T-cell (primary cell): ENCODE results near the gene ZDHHC8. TPM values are rescaled to one million over a fixed set of nuclear protein-coding genes. Genes with fewer than 3 reads are reported as not detected.
A peak's percentile ranks its signal among the peaks of the same experiment; 100 is the strongest.

Experiments used
- ATAC-seq, 4 experiments: fragments of 200-7000 bp in 3 of 4; fragments of 150-1000 bp in 1 of 4; cut with Tn5 transposase; replicated peaks in 1 of 4; 1 replicate in 3 of 4; 2 replicates in 1 of 4; pipeline ENCODE4 v1.10.0; 2021; ENCODE audit warnings: moderate library complexity in 3 of 4, mild to moderate bottlenecking in 2 of 4, moderate number of reproducible peaks in 1 of 4
- CTCF ChIA-PET, 2 donors: fragments of 300-600 bp; sonication (Branson Sonifier 250); formaldehyde crosslinking; loops; one replicate each; lab custom pipeline; 2022; ENCODE audit warnings: antibody characterized with exemption in 2 of 2; lab: Charles Lee
- POLR2A ChIA-PET, 2 donors: fragments of 300-600 bp; sonication (Branson Sonifier 250); formaldehyde crosslinking; loops; one replicate each; lab custom pipeline; 2022; ENCODE audit warnings: antibody characterized with exemption in 2 of 2; lab: Charles Lee
- DNase-seq, 35 experiments: peaks; one replicate each; pipeline versions ENCODE4 v3.0.0 to v3.0.0-alpha.2; 2013 to 2023
- H3K27ac ChIP-seq: one replicate; pipeline ENCODE4 v1.5.1; 2013; ENCODE audit warnings: low read length
- H3K27me3 ChIP-seq, 2 experiments: replicated peaks in 1 of 2; 1 replicate in 1 of 2; 2 replicates in 1 of 2; pipeline versions ENCODE4 v1.6.1 to v1.7.0; 2013; ENCODE audit warnings: low read length in 1 of 2, mixed read lengths in 1 of 2; ENCODE audit not compliant: control insufficient read depth in 2 of 2, insufficient read depth in 2 of 2; ENCODE audit errors: extremely low read depth in 1 of 2
- H3K36me3 ChIP-seq, 2 donors: 1 replicate in 1 of 2; 2 replicates in 1 of 2; pipeline versions ENCODE4 v1.6.1 to v1.7.0; 2013; ENCODE audit warnings: low read length in 1 of 2; ENCODE audit not compliant: control insufficient read depth in 2 of 2, insufficient read depth in 1 of 2; ENCODE audit errors: extremely low read depth in 1 of 2
- H3K4me1 ChIP-seq, 2 experiments: 1 replicate in 1 of 2; 2 replicates in 1 of 2; pipeline versions ENCODE4 v1.6.1 to v1.7.0; 2013; ENCODE audit warnings: low read length in 2 of 2, mixed read lengths in 1 of 2; ENCODE audit not compliant: insufficient read depth in 2 of 2, control insufficient read depth in 1 of 2; ENCODE audit errors: extremely low read depth in 1 of 2
- H3K4me3 ChIP-seq, 2 donors: 1 replicate in 1 of 2; 2 replicates in 1 of 2; pipeline versions ENCODE4 v1.5.1 to v1.7.0; 2013; ENCODE audit warnings: mild to moderate bottlenecking in 2 of 2, low read length in 1 of 2, moderate library complexity in 1 of 2; ENCODE audit not compliant: control insufficient read depth in 1 of 2; ENCODE audit errors: extremely low read depth in 1 of 2
- H3K9me3 ChIP-seq: 2 replicates; pipeline ENCODE4 v1.7.0; 2013
- H3K27ac Mint-ChIP-seq, 2 donors: one replicate each; pipeline ENCODE4 v1.8.0; 2020 to 2021; ENCODE audit warnings: mild to moderate bottlenecking in 2 of 2, mixed read lengths in 2 of 2
- H3K27me3 Mint-ChIP-seq, 2 donors: one replicate each; pipeline ENCODE4 v1.8.0; 2021 to 2022; ENCODE audit warnings: mixed read lengths in 2 of 2
- H3K36me3 Mint-ChIP-seq: one replicate; pipeline ENCODE4 v1.8.0; 2021; ENCODE audit warnings: mixed read lengths
- H3K4me1 Mint-ChIP-seq, 3 donors: one replicate each; pipeline ENCODE4 v1.8.0; 2020 to 2022; ENCODE audit warnings: mixed read lengths in 3 of 3, mild to moderate bottlenecking in 1 of 3
- H3K4me3 Mint-ChIP-seq, 3 donors: one replicate each; pipeline ENCODE4 v1.8.0; 2020 to 2022; ENCODE audit warnings: mild to moderate bottlenecking in 3 of 3, mixed read lengths in 3 of 3, moderate library complexity in 3 of 3
- H3K9me3 Mint-ChIP-seq, 3 donors: one replicate each; pipeline ENCODE4 v1.8.0; 2020 to 2022; ENCODE audit warnings: mixed read lengths in 3 of 3
- WGBS: methylation state at CpG from one replicate; pipeline ENCODE4 v1.1.5; 2013; ENCODE audit warnings: missing lambda C conversion rate; ENCODE audit not compliant: insufficient coverage; 5-methylcytosine and 5-hydroxymethylcytosine counted together
- total RNA-seq, 35 experiments: library from RNA in 6 of 35; stranded (reverse) in 6 of 35; fragments of 120-200 nt in 1 of 35; gene quantifications; one replicate each; pipeline versions ENCODE4 v1.2.1 to v1.2.4 and lab custom pipeline; 2013 to 2026

The ZDHHC8 gene
- total RNA-seq, 5 donors from 2014 or later (not counting 1 experiment from before 2014, with no cell fraction given): 68.4 to 102 (median 92.1) TPM

- Histone ChIP-seq H3K4me1 (peaks cover 17 to 86% of the 10 kb centered on the region in 2 experiments), H3K27me3 (no peaks in the 10 kb centered on the region), H3K36me3 (peaks cover 2 to 64% of the 10 kb centered on the region in 2 donors), H3K9me3 (no peaks in the 10 kb centered on the region), H3K27ac (peak within 1 kb of the TSS; percentile 73), H3K4me3 (peak within 1 kb of the TSS; percentile 79 to 86)
- DNase-seq (peak; percentile 90 to 99 (median 94)), ATAC-seq (peak; percentile 82 to 87 (median 84))
- Mint-ChIP-seq H3K9me3 (no peaks in the 10 kb centered on the region), H3K27ac (peak within 1 kb of the TSS; percentile 89 to 92), H3K4me3 (peak within 1 kb of the TSS; percentile 77 to 89 (median 85)), H3K27me3 (no peaks in the 10 kb centered on the region), H3K4me1 (peaks cover 24 to 52% (median 40%) of the 10 kb centered on the region in 3 donors), H3K36me3 (peaks cover 12% of the 10 kb centered on the region)
- WGBS: under 1% methylated on average over 82 of the region's 88 CpGs
- CTCF ChIA-PET: interaction anchor here in 1 of 2 donors (0.6 to 1.4 kb wide), 2 partner anchors 12 to 36 kb away, joined by 5 read pairs; no protein-coding TSS in a partner anchor
- POLR2A ChIA-PET: interaction anchor here in 1 of 2 donors (0.7 kb wide), 2 partner anchors 21 to 276 kb away, joined by 8 to 10 read pairs; no protein-coding TSS in a partner anchor
These were observed 14.5 kb upstream of the ZDHHC8 start, which contains the start of gene TRMT2A for GRCh38 chr22:20116951-20117632. TSS of gene TRMT2A (minus strand) at chr22:20117226. CDS start at chr22:20116906, 320 bp downstream.

DNA sequence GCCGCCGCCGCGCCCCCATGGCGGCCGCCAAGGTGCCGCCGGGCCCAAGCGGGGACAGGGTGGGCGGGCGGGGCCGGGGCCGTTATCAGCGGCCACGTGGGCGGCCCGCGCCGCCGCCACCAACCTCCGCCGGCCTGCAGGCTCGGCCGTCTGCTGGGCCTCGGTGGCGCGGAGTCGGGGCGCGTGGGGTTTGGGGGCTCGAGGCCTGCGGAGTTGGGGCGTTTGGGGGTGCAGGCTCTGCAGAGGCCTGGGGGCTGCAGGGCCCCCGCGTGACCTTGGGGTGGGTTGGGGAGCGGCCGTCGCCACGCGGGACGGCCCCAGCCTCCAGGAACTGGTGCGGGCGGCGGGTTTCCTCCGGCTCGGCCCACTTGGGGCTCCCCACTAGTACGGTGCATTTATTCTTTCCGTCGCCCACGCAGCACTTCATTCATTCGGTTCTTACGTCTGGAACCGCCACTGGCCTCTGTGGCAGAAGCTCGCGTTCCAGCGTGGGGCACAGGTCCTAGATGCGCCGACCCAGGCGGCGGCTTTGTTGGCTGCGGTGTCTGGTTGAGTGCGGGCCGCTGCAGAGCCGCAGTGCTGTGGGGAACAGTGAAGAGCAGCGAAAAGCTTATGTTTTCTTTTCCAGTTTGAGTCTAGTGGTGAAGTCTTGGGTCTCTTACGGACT, 13.8 kb upstream of the ZDHHC8 start:
- ATAC-seq: peak; percentile 8 to 25 (median 12)
- H3K4me1 ChIP-seq: peaks cover 17 to 86% of the 10 kb centered on the region in 2 experiments
- POLR2A ChIA-PET: interaction anchor here in 1 of 2 donors (0.7 kb wide), 2 partner anchors 21 to 276 kb away, joined by 8 to 10 read pairs; no protein-coding TSS in a partner anchor

GRCh38 chr22:20118300-20119020, 13.1 kb upstream of the ZDHHC8 start:
- POLR2A ChIA-PET: no interaction called here
- ATAC-seq (no peak), DNase-seq (no peak)
- CTCF ChIA-PET: no interaction called here
- Histone ChIP-seq H3K27ac (peak overlapping the region; percentile 54), H3K4me1 (peaks cover 17 to 86% of the 10 kb centered on the region in 2 experiments), H3K9me3 (no peaks in the 10 kb centered on the region), H3K4me3 (peak overlapping the region; percentile 64 to 86), H3K36me3 (peaks cover 3 to 56% of the 10 kb centered on the region in 2 donors), H3K27me3 (no peaks in the 10 kb centered on the region)
- Mint-ChIP-seq H3K27ac (peak overlapping the region; percentile 67 to 79), H3K4me1 (peaks cover 28 to 54% (median 42%) of the 10 kb centered on the region in 3 donors), H3K36me3 (peaks cover 12% of the 10 kb centered on the region), H3K4me3 (peak overlapping the region; percentile 77 to 82 (median 78)), H3K9me3 (no peaks in the 10 kb centered on the region), H3K27me3 (no peaks in the 10 kb centered on the region)
- 33% methylated on average over 3 of the region's 8 CpGs for WGBS

More for the DNA sequence above, 13.8 kb upstream of the ZDHHC8 start:
- Mint-ChIP-seq H3K4me3 (peak overlapping the region; percentile 77 to 82 (median 78)), H3K27ac (peak overlapping the region; percentile 49 to 79), H3K9me3 (no peaks in the 10 kb centered on the region), H3K4me1 (peaks cover 28 to 54% (median 42%) of the 10 kb centered on the region in 3 donors), H3K36me3 (peaks cover 12% of the 10 kb centered on the region), H3K27me3 (no peaks in the 10 kb centered on the region)
- H3K36me3 ChIP-seq: peaks cover 2 to 61% of the 10 kb centered on the region in 2 donors
- CTCF ChIA-PET: interaction anchor here in 1 of 2 donors (0.6 to 1.4 kb wide), 2 partner anchors 11 to 36 kb away, joined by 5 read pairs; no protein-coding TSS in a partner anchor
- peak in 27 of 35 experiments; percentile 31 to 68 (median 43) for DNase-seq
- peak overlapping the region; percentile 54 for H3K27ac ChIP-seq
- 0% methylated on average over 65 of the region's 66 CpGs for WGBS
- H3K4me3 ChIP-seq: peak overlapping the region; percentile 64 to 86
- H3K9me3 ChIP-seq: no peaks in the 10 kb centered on the region
- no peaks in the 10 kb centered on the region for H3K27me3 ChIP-seq

DNA sequence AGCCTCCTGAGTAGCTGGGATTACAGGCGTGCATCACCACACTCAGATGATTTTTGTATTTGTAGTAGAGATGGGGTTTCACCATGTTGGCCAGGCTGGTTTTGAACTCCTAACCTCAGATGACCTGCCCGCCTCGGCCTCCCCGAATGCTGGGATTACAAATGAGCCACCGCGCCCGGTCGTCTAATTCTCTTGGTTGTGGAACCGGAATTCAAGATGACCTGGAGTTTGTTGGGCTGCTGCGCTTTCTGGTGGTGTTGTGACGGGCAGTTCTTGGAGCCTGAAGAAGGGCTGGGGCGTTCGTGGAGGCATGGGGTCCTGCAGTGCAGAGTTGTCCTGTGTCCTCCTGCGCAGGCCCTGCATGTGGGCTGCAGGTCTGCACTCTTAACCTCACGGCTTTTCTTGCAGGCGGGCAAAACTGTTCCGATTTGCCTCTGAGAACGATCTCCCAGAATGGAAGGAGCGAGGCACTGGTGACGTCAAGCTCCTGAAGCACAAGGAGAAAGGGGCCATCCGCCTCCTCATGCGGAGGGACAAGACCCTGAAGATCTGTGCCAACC, 9.7 kb upstream of the ZDHHC8 start:
- no peak for DNase-seq
- H3K4me1 ChIP-seq: peaks cover 8 to 67% of the 10 kb centered on the region in 2 experiments
- Mint-ChIP-seq H3K27ac (no peak overlapping the region), H3K27me3 (no peaks in the 10 kb centered on the region), H3K9me3 (no peaks in the 10 kb centered on the region), H3K4me3 (no peak overlapping the region), H3K4me1 (peaks cover 16 to 39% (median 30%) of the 10 kb centered on the region in 3 donors), H3K36me3 (peaks cover 14% of the 10 kb centered on the region)
- no peak overlapping the region for H3K27ac ChIP-seq
- no peaks in the 10 kb centered on the region for H3K9me3 ChIP-seq
- no peaks in the 10 kb centered on the region for H3K27me3 ChIP-seq
- 96% methylated on average over 20 of the region's 22 CpGs for WGBS
- no peak overlapping the region for H3K4me3 ChIP-seq
- ATAC-seq: no peak
- ChIA-PET POLR2A (no interaction called here), CTCF (interaction anchor here (0.6 kb wide), 2 partner anchors 152 to 796 kb away, joined by 3 read pairs; partner anchors contain the start of gene CRKL (in 1 of the 2))
- H3K36me3 ChIP-seq: peaks cover 19 to 60% of the 10 kb centered on the region in 2 donors

DNA sequence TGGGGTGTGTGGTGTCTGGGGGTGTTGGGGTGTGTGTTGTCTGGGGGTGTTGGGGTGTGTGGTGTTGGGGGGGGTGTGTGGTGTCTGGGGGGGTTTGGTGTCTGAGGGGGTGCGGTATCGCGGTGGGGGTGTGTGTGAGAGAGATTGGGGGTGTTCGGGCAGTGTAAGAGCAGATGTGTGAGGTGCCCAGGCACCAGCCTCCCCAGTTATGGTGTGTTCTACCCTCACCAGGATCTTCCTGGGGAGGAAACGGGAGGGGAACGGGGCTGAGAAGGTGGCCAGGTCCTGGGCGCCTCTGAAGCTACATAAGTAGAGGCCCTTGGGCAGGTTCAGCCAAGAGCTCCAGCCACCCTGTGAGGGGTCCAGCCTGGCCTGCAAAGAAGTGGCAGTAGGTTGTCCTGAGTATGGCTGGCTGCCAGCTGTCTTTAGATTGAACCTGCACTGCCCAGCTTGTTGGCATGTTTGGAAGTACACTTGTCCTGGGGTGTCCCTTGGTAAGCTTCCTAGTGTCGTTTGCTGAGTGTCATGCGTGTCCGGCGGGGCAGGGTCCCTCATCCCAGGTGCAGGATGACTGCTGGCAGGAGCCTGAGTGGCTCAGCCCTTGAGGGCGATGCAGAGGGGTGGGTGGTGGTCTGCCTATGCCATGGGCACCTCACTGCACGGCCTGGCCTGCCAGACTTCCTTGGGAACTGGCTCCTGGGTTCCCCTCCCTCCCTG, 8.1 kb upstream of the ZDHHC8 start:
- Mint-ChIP-seq H3K36me3 (peaks cover 18% of the 10 kb centered on the region), H3K27me3 (no peaks in the 10 kb centered on the region), H3K27ac (no peak overlapping the region), H3K4me3 (no peak overlapping the region), H3K4me1 (peaks cover 14 to 28% (median 25%) of the 10 kb centered on the region in 3 donors), H3K9me3 (no peaks in the 10 kb centered on the region)
- Histone ChIP-seq H3K36me3 (peaks cover 21 to 64% of the 10 kb centered on the region in 2 donors), H3K9me3 (no peaks in the 10 kb centered on the region), H3K27me3 (no peaks in the 10 kb centered on the region), H3K4me1 (peaks cover 2 to 60% of the 10 kb centered on the region in 2 experiments), H3K27ac (no peak overlapping the region), H3K4me3 (no peak overlapping the region)
- ATAC-seq: no peak
- DNase-seq: peak in 1 of 35 experiments; percentile 50
- WGBS: 94% methylated on average over 12 of the region's 13 CpGs
- CTCF ChIA-PET: no interaction called here
- POLR2A ChIA-PET: no interaction called here
